Heart left ventricle (tissue), 13 donors: ENCODE data around the gene RALGPS1.

Source experiments
- POLR2A ChIP-seq, 2 donors: fragments of 450-650 bp; IDR thresholded peaks; one replicate each; pipeline ENCODE4 v1.6.1; 2017; ENCODE audit warnings: antibody characterized with exemption in 2 of 2, mild to moderate bottlenecking in 2 of 2, moderate library complexity in 2 of 2
- TF ChIP-seq, protein P1 (sequence below), 12 donors: fragments of 200-600 bp; sonication (generic) in 4 of 12; IDR thresholded peaks; one replicate each; pipeline versions ENCODE4 v1.5.0 to v1.8.0; 2018 to 2022; ENCODE audit warnings: antibody characterized with exemption in 12 of 12, mild to moderate bottlenecking in 5 of 12
- donor health status: ischemic (EF 13 %, LVEDD 7.1; RV severe dilation, severe dysfunction).
- donor health status: DM: no; HTN: yes; CAD: no.
- donor health status: DM: no; HTN: no; CAD: no.
- donor health status: ischemic (EF 25% LVEDD 6.9; RV normal size, moderate dysfunction).
- donor health status: ischemic (EF 25% LVEDD 5.7; RV mildly dilated, moderate dysfunction).
- donor health status: ischemic (EF 35%, LVEDD 5.7; RV mildly dilated, moderate dysfunction).
- donor health status: nonischemic (EF 11% LVEDD 7.7; RV severe dilation, severe dysfunction).
- donor health status: DM: yes; HTN: yes; CAD: no.
- donor health status: PGD.
- donor health status: ischemic (EF 29% LVEDD 5.4; RV normal size, mild dysfunction).
- donor health status: nonischemic (EF 23%, LVEDD 6.1; RV moderate dilation, normal function).

DNA sequence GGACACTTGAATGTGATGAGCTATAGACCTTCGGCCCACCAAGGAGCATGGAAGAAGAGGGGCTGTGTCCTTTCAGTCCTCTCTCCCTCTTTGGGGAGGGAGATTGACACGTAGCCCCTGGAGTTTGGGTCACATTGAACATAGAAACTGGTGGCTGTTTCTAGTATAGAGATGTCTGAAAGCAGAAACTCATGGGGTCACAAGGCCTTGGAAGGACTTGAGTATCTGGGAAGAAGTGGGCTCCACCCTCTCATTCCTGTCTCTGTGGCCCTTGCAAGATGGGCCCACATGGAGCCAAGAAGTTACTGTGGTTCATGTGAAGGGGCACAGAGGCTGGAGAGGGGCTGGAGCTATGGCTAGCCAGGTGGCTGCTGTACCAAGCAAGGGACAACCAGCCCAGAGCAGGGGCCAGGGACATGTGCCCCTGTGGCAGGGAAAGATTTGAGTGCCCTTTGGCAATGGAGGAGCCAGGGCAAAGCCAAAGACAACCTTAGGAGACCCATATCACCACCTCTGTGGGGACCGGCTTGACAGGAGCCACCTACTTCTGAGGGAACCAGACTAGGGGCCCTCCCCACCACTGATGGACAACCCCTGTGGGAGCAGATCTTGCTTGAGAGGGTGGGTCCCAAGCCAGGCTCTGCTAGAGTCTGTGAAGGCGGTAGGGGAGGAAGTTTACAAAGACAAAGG lies 220.6 kb downstream of the RALGPS1 start:
- TF ChIP-seq POLR2A (IDR thresholded peaks at IDR 0.05) = no peak
- TF ChIP-seq, protein P1, sequence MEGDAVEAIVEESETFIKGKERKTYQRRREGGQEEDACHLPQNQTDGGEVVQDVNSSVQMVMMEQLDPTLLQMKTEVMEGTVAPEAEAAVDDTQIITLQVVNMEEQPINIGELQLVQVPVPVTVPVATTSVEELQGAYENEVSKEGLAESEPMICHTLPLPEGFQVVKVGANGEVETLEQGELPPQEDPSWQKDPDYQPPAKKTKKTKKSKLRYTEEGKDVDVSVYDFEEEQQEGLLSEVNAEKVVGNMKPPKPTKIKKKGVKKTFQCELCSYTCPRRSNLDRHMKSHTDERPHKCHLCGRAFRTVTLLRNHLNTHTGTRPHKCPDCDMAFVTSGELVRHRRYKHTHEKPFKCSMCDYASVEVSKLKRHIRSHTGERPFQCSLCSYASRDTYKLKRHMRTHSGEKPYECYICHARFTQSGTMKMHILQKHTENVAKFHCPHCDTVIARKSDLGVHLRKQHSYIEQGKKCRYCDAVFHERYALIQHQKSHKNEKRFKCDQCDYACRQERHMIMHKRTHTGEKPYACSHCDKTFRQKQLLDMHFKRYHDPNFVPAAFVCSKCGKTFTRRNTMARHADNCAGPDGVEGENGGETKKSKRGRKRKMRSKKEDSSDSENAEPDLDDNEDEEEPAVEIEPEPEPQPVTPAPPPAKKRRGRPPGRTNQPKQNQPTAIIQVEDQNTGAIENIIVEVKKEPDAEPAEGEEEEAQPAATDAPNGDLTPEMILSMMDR (IDR thresholded peaks at IDR 0.05) = no peak
